Measurements from ENCODE around the gene RNU7-1. TPM values are rescaled to one million over a fixed set of nuclear protein-coding genes. Genes with fewer than 3 reads are reported as not detected.

RNU7-1 gene
- total and polyA plus RNA-seq, 2 of the 4 experiments (the other 2 are of a cell fraction) = not detected

DNA sequence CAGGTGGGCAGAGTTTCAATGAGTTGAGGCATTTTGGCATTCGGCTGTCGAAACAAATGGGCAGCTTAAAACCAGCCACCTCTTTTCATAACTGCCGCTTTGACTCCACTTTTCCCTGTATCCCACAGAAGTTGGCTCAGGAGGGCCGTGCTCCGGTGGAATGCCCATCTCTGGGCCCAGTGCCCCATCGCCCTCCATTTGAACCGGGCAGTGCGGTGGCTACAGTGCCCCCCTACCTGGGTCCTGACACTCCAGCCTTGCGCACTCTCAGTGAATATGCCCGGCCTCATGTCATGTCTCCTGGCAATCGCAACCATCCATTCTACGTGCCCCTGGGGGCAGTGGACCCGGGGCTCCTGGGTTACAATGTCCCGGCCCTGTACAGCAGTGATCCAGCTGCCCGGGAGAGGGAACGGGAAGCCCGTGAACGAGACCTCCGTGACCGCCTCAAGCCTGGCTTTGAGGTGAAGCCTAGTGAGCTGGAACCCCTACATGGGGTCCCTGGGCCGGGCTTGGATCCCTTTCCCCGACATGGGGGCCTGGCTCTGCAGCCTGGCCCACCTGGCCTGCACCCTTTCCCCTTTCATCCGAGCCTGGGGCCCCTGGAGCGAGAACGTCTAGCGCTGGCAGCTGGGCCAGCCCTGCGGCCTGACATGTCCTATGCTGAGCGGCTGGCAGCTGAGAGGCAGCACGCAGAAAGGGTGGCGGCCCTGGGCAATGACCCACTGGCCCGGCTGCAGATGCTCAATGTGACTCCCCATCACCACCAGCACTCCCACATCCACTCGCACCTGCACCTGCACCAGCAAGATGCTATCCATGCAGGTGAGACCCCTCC, 5.0 kb upstream of the RNU7-1 start:
- no peak overlapping the region for H2BK15ac ChIP-seq (ENCODE audit: low read depth, low read length)
- H3K4me1 ChIP-seq (ENCODE audit: control insufficient read depth, insufficient read depth, low read length) = peaks cover 8% of the 10 kb centered on the region
- no peak overlapping the region for H3K14ac ChIP-seq (replicated peaks; ENCODE audit: low read depth, low read length)
- no peaks in the 10 kb centered on the region for H3K9me1 ChIP-seq (ENCODE audit: insufficient read depth, low read length)
- CTCF ChIA-PET = no interaction called here
- H3K23ac ChIP-seq (ENCODE audit: low read depth, low read length) = no peak overlapping the region
- 89% methylated on average over 26 of the region's 32 CpGs; no CpG with 5 or more reads in 1 of the 2 experiments for WGBS, 2 experiments (ENCODE audit: extremely low coverage in 2 of 2, insufficient read length in 1 of 2)
- H3K4me3 ChIP-seq (ENCODE audit: insufficient read depth, low read depth, low read length) = peak overlapping the region; percentile 46; the same call in 1 of the 2 replicates
- no peak overlapping the region; the same call in 1 of the 2 replicates for H2AK5ac ChIP-seq (ENCODE audit: low read depth, low read length)
- H2AK9ac ChIP-seq (replicated peaks; ENCODE audit: low read depth, low read length, poor library complexity) = peak overlapping the region; percentile 96
- no peak overlapping the region for H4K5ac ChIP-seq (ENCODE audit: low read depth, low read length)
- in situ Hi-C loops (cut with MboI; ENCODE audit: low sequenced_read_pairs) = no loop called here
- peaks cover 64% of the 10 kb centered on the region for H3K36me3 ChIP-seq (ENCODE audit: control insufficient read depth, insufficient read depth, low read length)
- 0 out of 2 replicates have a peak overlapping the region, but pooled peaks have one; percentile 2 for H4K91ac ChIP-seq (ENCODE audit: insufficient read depth, low read depth, low read length)
- no peak overlapping the region for H3K56ac ChIP-seq (ENCODE audit: extremely low read depth, insufficient read depth, low read length)
- no peak for ATAC-seq (ENCODE audit: low read depth)
- TSS peak; percentile 29 for BruUV-seq (replicated peaks)
- peak overlapping the region in 1 of 2 experiments; percentile 57; a peak in 1 of 4 replicates for H4K8ac ChIP-seq (ENCODE audit: low read depth in 2 of 2, low read length in 2 of 2)
- no peak overlapping the region for H3K18ac ChIP-seq (ENCODE audit: low read depth, low read length)
- H3K27ac ChIP-seq (ENCODE audit: insufficient read depth, low read length) = no peak overlapping the region
- no peaks in the 10 kb centered on the region for H3K27me3 ChIP-seq (ENCODE audit: control insufficient read depth, insufficient read depth, low read length)
- peaks cover 15% of the 10 kb centered on the region; the same call in 1 of the 2 replicates for H4K20me1 ChIP-seq (ENCODE audit: insufficient read depth, low read length)
- H2AFZ ChIP-seq (replicated peaks; ENCODE audit: low read length, poor library complexity) = peak overlapping the region; percentile 93
- no peak overlapping the region for H3K9ac ChIP-seq (ENCODE audit: low read depth, low read length)
- peaks cover 13 to 57% of the 10 kb centered on the region in 2 experiments; a peak in 3 of 4 replicates for H3K79me1 ChIP-seq (ENCODE audit: low read depth in 1 of 2, low read length in 2 of 2)
- TF ChIP-seq MAZ (IDR thresholded peaks at IDR 0.05; ENCODE audit: borderline replicate concordance, low read depth, low read length) = no peak
- peak; percentile 1; the same call in 1 of the 2 replicates for TF ChIP-seq POLR2A (IDR thresholded peaks at IDR 0.05; ENCODE audit: low read depth, low read length)
- POLR2A ChIA-PET (ENCODE audit: unreplicated experiment) = interaction anchor here (0.5 kb wide), 1 partner anchor 47 kb away, joined by 3 read pairs; no protein-coding TSS in a partner anchor
- no peak overlapping the region; the same call in 1 of the 2 replicates for H3K4ac ChIP-seq (ENCODE audit: low read depth, low read length)
- H2BK20ac ChIP-seq (ENCODE audit: low read depth, low read length) = no peak overlapping the region
- no peaks in the 10 kb centered on the region for H3K9me3 ChIP-seq (ENCODE audit: control insufficient read depth, insufficient read depth, low read length)
- H2BK5ac ChIP-seq (ENCODE audit: low read depth, low read length, poor library complexity, severe bottlenecking) = no peak overlapping the region
- dilution Hi-C loops (cut with HindIII; ENCODE audit: low sequenced_read_pairs, unreplicated experiment) = no loop called here
- intact Hi-C loops (cut with micrococcal nuclease) = loop anchor here (1.0 kb wide), 1 partner anchor 14 kb away; no protein-coding TSS in a partner anchor
- DNase-seq = no peak
- peak overlapping the region; percentile 72 for H3K4me2 ChIP-seq (ENCODE audit: low read depth, low read length)
- H2BK120ac ChIP-seq (ENCODE audit: low read depth, low read length) = no peak overlapping the region

All from IMR-90 (cell line).